Measurements from ENCODE around the gene MDN1.
"Not testable (repeated sequence)": the region's sequence is repeated elsewhere in the genome, so short reads cannot be mapped to it uniquely, and the experiment has no call there.

DNA sequence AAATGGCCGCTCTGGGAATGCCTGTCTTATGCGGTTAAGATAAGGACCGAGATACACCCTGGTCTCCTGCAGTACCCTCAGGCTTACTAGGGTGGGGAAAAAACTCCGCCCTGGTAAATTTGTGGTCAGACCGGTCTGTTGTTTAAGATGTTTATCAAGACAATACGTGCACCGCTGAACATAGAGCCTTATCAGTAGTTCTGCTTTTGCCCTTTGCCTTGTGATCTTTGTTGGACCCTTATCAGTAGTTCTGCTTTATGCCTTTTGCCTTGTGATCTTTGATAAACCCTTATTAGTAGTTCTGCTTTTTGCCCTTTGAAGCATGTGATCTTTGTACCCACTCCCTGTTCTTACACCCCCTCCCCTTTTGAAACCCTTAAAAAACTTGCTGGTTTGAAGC is 36.3 kb downstream of the MDN1 start:
- TF ChIP-seq CTCF (conservative IDR thresholded peaks at IDR 0.05; ENCODE audit: low read length); EZH2phosphoT487 (IDR thresholded peaks at IDR 0.05; ENCODE audit: borderline replicate concordance, low read depth, low read length): not testable (repeated sequence)

Data from OCI-LY7 (cell line).